H1 (cell line): ENCODE measurements around the gene HBM. TPM values are rescaled to one million over a fixed set of nuclear protein-coding genes. Genes with fewer than 3 reads are reported as not detected.
A peak's percentile ranks its signal among the peaks of the same experiment; 100 is the strongest.

Source experiments
- CTCF ChIA-PET: fragments of 300-600 bp; sonication (Branson Sonifier 250); formaldehyde crosslinking; loops from one replicate; lab custom pipeline; 2021; ENCODE audit not compliant: partially characterized antibody; lab: Charles Lee
- POLR2A ChIA-PET: fragments of 300-600 bp; sonication (Branson Sonifier 250); formaldehyde crosslinking; loops from one replicate; lab custom pipeline; 2021; ENCODE audit warnings: inconsistent platforms; ENCODE audit not compliant: partially characterized antibody; lab: Charles Lee
- DNase-seq, 2 experiments: peaks; one replicate each; pipeline versions ENCODE4 v3.0.0 to v3.0.0-alpha.2; 2010 to 2022; ENCODE audit warnings: low spot score in 2 of 2, low read depth in 1 of 2, mixed read lengths in 1 of 2
- FAIRE-seq: peaks from 2 replicates; lab custom pipeline; 2011; peaks lifted over from hg19 to GRCh38; lab: Jason Lieb, UNC
- H2AFZ ChIP-seq: 2 replicates; pipeline ENCODE4 v1.8.1; 2012; ENCODE audit warnings: low read length, inconsistent platforms
- H2AK5ac ChIP-seq: 2 replicates; pipeline ENCODE4 v1.6.1; 2013; ENCODE audit warnings: low read depth, low read length
- H2BK120ac ChIP-seq: replicated peaks from 2 replicates; pipeline ENCODE3; 2013; ENCODE audit warnings: low read depth, low read length, inconsistent platforms
- H2BK12ac ChIP-seq: 2 replicates; pipeline ENCODE4 v1.6.1; 2013; ENCODE audit warnings: low read depth, low read length
- H2BK15ac ChIP-seq: 2 replicates; pipeline ENCODE4 v1.6.1; 2013; ENCODE audit warnings: low read length
- H2BK20ac ChIP-seq: 2 replicates; pipeline ENCODE4 v1.6.1; 2013; ENCODE audit warnings: low read length
- H2BK5ac ChIP-seq: 2 replicates; pipeline ENCODE4 v1.6.1; 2013; ENCODE audit warnings: low read depth, low read length
- H3K14ac ChIP-seq: 2 replicates; pipeline ENCODE4 v1.6.1; 2013; ENCODE audit warnings: inconsistent platforms; ENCODE audit not compliant: insufficient read length
- H3K18ac ChIP-seq: 2 replicates; pipeline ENCODE4 v1.6.1; 2013; ENCODE audit warnings: low read length; ENCODE audit errors: extremely low read depth
- H3K23ac ChIP-seq: 2 replicates; pipeline ENCODE4 v1.6.1; 2013; ENCODE audit warnings: inconsistent platforms; ENCODE audit not compliant: insufficient read length
- H3K23me2 ChIP-seq: 2 replicates; pipeline ENCODE4 v1.6.1; 2013; ENCODE audit warnings: low read depth, low read length
- H3K27ac ChIP-seq: 2 replicates; pipeline ENCODE4 v1.6.1; 2011; ENCODE audit warnings: low read depth, low read length, inconsistent platforms
- H3K27me3 ChIP-seq, 4 experiments: replicated peaks in 1 of 4; 1 replicate in 1 of 4; 2 replicates in 3 of 4; pipeline versions ENCODE4 v1.6.1 to v1.8.1; 2011 to 2013; ENCODE audit warnings: low read length in 3 of 4, mild to moderate bottlenecking in 3 of 4, inconsistent platforms in 2 of 4, mixed read lengths in 2 of 4, moderate library complexity in 1 of 4; ENCODE audit not compliant: control insufficient read depth in 3 of 4, insufficient read depth in 3 of 4; ENCODE audit errors: extremely low read depth in 1 of 4
- H3K36me3 ChIP-seq, 4 experiments: 2 replicates each; pipeline versions ENCODE4 v1.6.1 to v1.8.1; 2011 to 2013; ENCODE audit warnings: mild to moderate bottlenecking in 4 of 4, low read length in 3 of 4, moderate library complexity in 2 of 4, control low read depth in 1 of 4, inconsistent platforms in 1 of 4; ENCODE audit not compliant: insufficient read depth in 4 of 4, control insufficient read depth in 2 of 4
- H3K4ac ChIP-seq: replicated peaks from 2 replicates; pipeline ENCODE3; 2013; ENCODE audit warnings: low read length, low read depth, mixed read lengths, inconsistent platforms; ENCODE audit not compliant: insufficient read length
- H3K4me1 ChIP-seq, 4 experiments: replicated peaks in 1 of 4; 1 replicate in 1 of 4; 2 replicates in 3 of 4; pipeline versions ENCODE4 v1.6.1 to v1.8.1; 2011 to 2013; ENCODE audit warnings: low read length in 3 of 4, inconsistent platforms in 2 of 4, mixed read lengths in 1 of 4; ENCODE audit not compliant: insufficient read depth in 4 of 4, control insufficient read depth in 3 of 4
- H3K4me2 ChIP-seq, 2 experiments: 2 replicates each; pipeline versions ENCODE4 v1.6.1 to v1.8.1; 2011 to 2013; ENCODE audit warnings: low read depth in 2 of 2, low read length in 2 of 2, control low read depth in 1 of 2, inconsistent platforms in 1 of 2, mild to moderate bottlenecking in 1 of 2; ENCODE audit not compliant: insufficient read depth in 1 of 2
- H3K4me3 ChIP-seq, 4 experiments: fragments of 200-600, 300-600 bp in 1 of 4; sonication (generic), shearing (Covaris generic), sonication (Bioruptor Twin) in 1 of 4; 2 replicates each; pipeline versions ENCODE4 v1.5.1 to v1.8.1; 2011 to 2016; ENCODE audit warnings: low read length in 4 of 4, low read depth in 3 of 4, control low read depth in 2 of 4, inconsistent platforms in 2 of 4, mild to moderate bottlenecking in 2 of 4, mixed read lengths in 1 of 4, moderate library complexity in 1 of 4; ENCODE audit not compliant: insufficient read depth in 2 of 4; ENCODE audit errors: extremely low read depth in 1 of 4
- H3K56ac ChIP-seq: replicated peaks from 2 replicates; pipeline ENCODE3; 2013; ENCODE audit warnings: low read depth, mild to moderate bottlenecking, mixed read lengths, low read length, inconsistent platforms; ENCODE audit not compliant: insufficient read length
- H3K79me1 ChIP-seq: 2 replicates; pipeline ENCODE4 v1.6.1; 2013; ENCODE audit warnings: low read depth, low read length, control low read depth
- H3K79me2 ChIP-seq, 2 experiments: 2 replicates each; pipeline versions ENCODE4 v1.6.1 to v1.8.1; 2012 to 2013; ENCODE audit warnings: low read length in 2 of 2, mild to moderate bottlenecking in 2 of 2, inconsistent platforms in 1 of 2; ENCODE audit not compliant: insufficient read depth in 2 of 2, control insufficient read depth in 1 of 2
- H3K9ac ChIP-seq, 4 experiments: replicated peaks in 1 of 4; 1 replicate in 1 of 4; 2 replicates in 3 of 4; pipeline versions ENCODE4 v1.6.1 to v1.8.1; 2011 to 2013; ENCODE audit warnings: low read depth in 3 of 4, low read length in 3 of 4, control low read depth in 2 of 4, mild to moderate bottlenecking in 2 of 4, moderate library complexity in 2 of 4, inconsistent platforms in 1 of 4; ENCODE audit errors: extremely low read depth in 1 of 4
- H3K9me3 ChIP-seq, 2 experiments: 2 replicates each; pipeline versions ENCODE4 v1.6.1 to v1.8.1; 2012 to 2013; ENCODE audit warnings: mild to moderate bottlenecking in 2 of 2, moderate library complexity in 2 of 2, control low read depth in 1 of 2, inconsistent platforms in 1 of 2, low read depth in 1 of 2, low read length in 1 of 2, mixed read lengths in 1 of 2; ENCODE audit not compliant: insufficient read depth in 2 of 2
- H4K20me1 ChIP-seq, 2 experiments: replicated peaks in 1 of 2; 2 replicates each; pipeline versions ENCODE3 to v1.8.1; 2011 to 2013; ENCODE audit warnings: inconsistent platforms in 2 of 2, low read length in 2 of 2, mild to moderate bottlenecking in 1 of 2; ENCODE audit not compliant: insufficient read depth in 2 of 2, control insufficient read depth in 1 of 2
- H4K5ac ChIP-seq: 2 replicates; pipeline ENCODE4 v1.6.1; 2013; ENCODE audit warnings: low read length, low read depth, mixed read lengths, inconsistent platforms; ENCODE audit not compliant: insufficient read length
- H4K8ac ChIP-seq: 2 replicates; pipeline ENCODE4 v1.8.0; 2013; ENCODE audit warnings: mild to moderate bottlenecking, moderate library complexity, low read length, inconsistent platforms; ENCODE audit not compliant: insufficient read depth; ENCODE audit errors: extremely low read depth
- H4K91ac ChIP-seq: replicated peaks from 2 replicates; pipeline ENCODE3; 2013; ENCODE audit warnings: low read length, mixed read lengths, inconsistent platforms; ENCODE audit not compliant: insufficient read length
- CEBPB ChIP-seq: IDR thresholded peaks from 2 replicates; pipeline ENCODE4 v1.6.1; 2012; ENCODE audit warnings: low read depth, low read length
- KDM4A ChIP-seq: IDR thresholded peaks from one replicate; pipeline ENCODE4 v1.7.1; 2012; ENCODE audit warnings: low read depth, mild to moderate bottlenecking, moderate library complexity, low read length, inconsistent platforms; ENCODE audit not compliant: severe bottlenecking
- SUZ12 ChIP-seq: fragments of 200-600 bp; sonication (generic); IDR thresholded peaks from 2 replicates; pipeline ENCODE4 v1.6.1; 2012; ENCODE audit warnings: mild to moderate bottlenecking, inconsistent platforms, low read length, moderate library complexity, mixed read lengths
- WGBS, 2 experiments: shearing (Covaris generic) in 1 of 2; methylation state at CpG; one replicate each; pipeline versions ENCODE4 v1.1.6 to v1.1.7; 2013 to 2015; ENCODE audit warnings: low lambda C conversion rate in 2 of 2, mixed read lengths in 2 of 2, inconsistent platforms in 1 of 2, low coverage in 1 of 2, missing lambda C conversion rate in 1 of 2; ENCODE audit not compliant: insufficient replicate concordance in 2 of 2, insufficient coverage in 1 of 2, insufficient read length in 1 of 2; ENCODE audit errors: extremely low coverage in 1 of 2, missing lambda C conversion rate in 1 of 2; 5-methylcytosine and 5-hydroxymethylcytosine counted together
- polyA plus RNA-seq, 7 experiments: library from polyadenylated mRNA; depleted of rRNA in 3 of 7; stranded (reverse) in 5 of 7; unstranded in 2 of 7; fragments of >200 nt in 5 of 7; fragments of 200-250 nt in 2 of 7; gene quantifications; 1 replicate in 5 of 7; 2 replicates in 1 of 7; 4 replicates in 1 of 7; pipeline versions ENCODE4 v1.2.1 to v1.2.3, GENCODE V29; 2011 to 2013; ENCODE audit warnings: missing spikeins in 2 of 7, mixed read lengths in 2 of 7
- total RNA-seq: library from RNA; stranded (reverse); fragmentation: NEBNext Ultra II Directional; extraction: Animal tissue kit (Norgen Biotek cat#: 25700); gene quantifications from 2 replicates; pipeline ENCODE4 v1.2.1, GENCODE V29; 2021
- TF ChIP-seq, protein P1 (sequence below): IDR thresholded peaks from 2 replicates; pipeline ENCODE4 v1.6.1; 2012; ENCODE audit warnings: inconsistent platforms

HBM gene
- total and polyA plus RNA-seq, 2 of the 8 experiments (the other 6 are each of a cell fraction or from before 2014, with no cell fraction given), result 0.88 TPM; not detected in 1

DNA sequence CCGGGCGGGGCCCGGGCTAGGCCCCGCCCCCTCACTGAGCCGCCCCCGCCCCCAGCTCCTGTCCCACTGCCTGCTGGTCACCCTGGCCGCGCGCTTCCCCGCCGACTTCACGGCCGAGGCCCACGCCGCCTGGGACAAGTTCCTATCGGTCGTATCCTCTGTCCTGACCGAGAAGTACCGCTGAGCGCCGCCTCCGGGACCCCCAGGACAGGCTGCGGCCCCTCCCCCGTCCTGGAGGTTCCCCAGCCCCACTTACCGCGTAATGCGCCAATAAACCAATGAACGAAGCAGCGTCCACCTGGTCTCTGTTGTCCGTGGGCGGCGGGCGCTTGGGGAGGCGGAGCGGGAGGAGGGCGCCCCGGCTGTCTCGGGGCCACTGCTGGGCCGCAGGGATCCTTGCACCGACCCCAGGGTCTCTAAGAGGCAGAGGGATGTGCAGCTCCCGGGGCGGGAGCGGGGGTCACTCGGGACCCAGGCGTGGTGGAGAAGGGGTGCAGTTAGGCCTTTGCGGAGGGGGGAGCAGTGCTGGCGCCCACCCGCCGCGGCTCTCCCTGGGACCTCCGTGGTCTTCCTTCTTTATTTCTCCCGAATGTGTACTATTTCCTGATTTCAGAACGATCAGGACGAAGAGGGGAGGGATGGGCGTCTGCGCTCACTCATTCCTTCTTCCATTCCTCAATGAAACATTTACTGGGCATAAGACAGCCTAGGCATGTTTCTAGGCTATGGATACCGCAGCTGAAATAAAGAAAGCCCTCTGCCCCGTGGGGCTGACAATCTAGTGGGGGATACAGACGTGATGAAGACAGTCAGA, 11.4 kb upstream of the HBM start:
- Histone ChIP-seq H3K14ac (no peak overlapping the region), H4K8ac (no peak overlapping the region), H3K23ac (no peak overlapping the region), H3K4me1 (peaks cover 0 to 2% (median 0%) of the 10 kb centered on the region in 4 experiments; a peak in 2 of 7 replicates), H2BK12ac (no peak overlapping the region), H2BK15ac (no peak overlapping the region), H4K5ac (no peak overlapping the region), H3K4ac (no peak overlapping the region), H3K9ac (no peak overlapping the region), H2BK120ac (no peak overlapping the region), H3K36me3 (no peaks in the 10 kb centered on the region), H4K91ac (no peak overlapping the region), H3K4me2 (peak overlapping the region; percentile 83 to 84), H3K27ac (no peak overlapping the region), H3K56ac (no peak overlapping the region), H3K79me2 (no peaks in the 10 kb centered on the region), H4K20me1 (no peaks in the 10 kb centered on the region), H2BK20ac (no peak overlapping the region), H3K79me1 (no peaks in the 10 kb centered on the region), H3K23me2 (peaks cover 7% of the 10 kb centered on the region; the same call in 1 of the 2 replicates), H2AFZ (0 out of 2 replicates have a peak overlapping the region, but pooled peaks have one; percentile 27), H3K18ac (no peak overlapping the region), H2BK5ac (no peak overlapping the region), H3K27me3 (peaks cover 2 to 33% (median 25%) of the 10 kb centered on the region in 4 experiments), H2AK5ac (no peak overlapping the region), H3K4me3 (peak overlapping the region; percentile 53 to 69 (median 60)), H3K9me3 (no peaks in the 10 kb centered on the region)
- ChIA-PET POLR2A (no interaction called here), CTCF (interaction anchor here (1.5 kb wide), 1 partner anchor 48 kb away, joined by 4 read pairs; no protein-coding TSS in a partner anchor)
- TF ChIP-seq SUZ12, result 0 out of 2 replicates have a peak, but pooled peaks have one; percentile 26
- TF ChIP-seq KDM4A, result peak; percentile 41
- no peak for TF ChIP-seq CEBPB
- TF ChIP-seq, protein P1, sequence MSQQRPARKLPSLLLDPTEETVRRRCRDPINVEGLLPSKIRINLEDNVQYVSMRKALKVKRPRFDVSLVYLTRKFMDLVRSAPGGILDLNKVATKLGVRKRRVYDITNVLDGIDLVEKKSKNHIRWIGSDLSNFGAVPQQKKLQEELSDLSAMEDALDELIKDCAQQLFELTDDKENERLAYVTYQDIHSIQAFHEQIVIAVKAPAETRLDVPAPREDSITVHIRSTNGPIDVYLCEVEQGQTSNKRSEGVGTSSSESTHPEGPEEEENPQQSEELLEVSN, result 0 out of 2 replicates have a peak, but pooled peaks have one; percentile 10
- 14% methylated on average over 13 of the region's 59 CpGs; no CpG with 5 or more reads in 1 of the 2 experiments for WGBS, 2 experiments
- DNase-seq (peak in 1 of 2 experiments; percentile 81), FAIRE-seq (no peak)
